Germinal center (tissue), 1 donor: ENCODE data around the gene PLCXD3.
"Not testable (repeated sequence)": the region's sequence is repeated elsewhere in the genome, so short reads cannot be mapped to it uniquely, and the experiment has no call there.

ENCODE experiments used
- DNase-seq: peaks from one replicate; pipeline ENCODE4 v3.0.0; 2012; ENCODE audit warnings: mixed read lengths, low spot score

PLCXD3 gene

GRCh38 chr5:41510176-41510831, at the start of gene PLCXD3:
Gene PLCXD3 (minus strand): TSS chr5:41510601. CDS start chr5:41510526, 75 bp downstream.
- DNase-seq: peak; percentile 4

- DNase-seq: peak; percentile 37
These were observed 48.8 kb upstream of the PLCXD3 start for GRCh38 chr5:41559184-41559583.

- no peak for DNase-seq
These were observed 47.9 kb upstream of the PLCXD3 start for GRCh38 chr5:41558295-41558694.

- no peak for DNase-seq
These were observed 37.6 kb upstream of the PLCXD3 start for GRCh38 chr5:41547991-41548390.

- DNase-seq: no peak
These were observed 31.8 kb upstream of the PLCXD3 start for GRCh38 chr5:41542183-41542582.

GRCh38 chr5:41539454-41539853, 29.1 kb upstream of the PLCXD3 start:
- no peak for DNase-seq

GRCh38 chr5:41537581-41537980, 27.2 kb upstream of the PLCXD3 start:
- DNase-seq: no peak

GRCh38 chr5:41532485-41532884, 22.1 kb upstream of the PLCXD3 start:
- DNase-seq: no peak

GRCh38 chr5:41527201-41527779, 16.9 kb upstream of the PLCXD3 start:
- no peak for DNase-seq

GRCh38 chr5:41526699-41527098, 16.3 kb upstream of the PLCXD3 start:
- no peak for DNase-seq

GRCh38 chr5:41524174-41524573, 13.8 kb upstream of the PLCXD3 start:
- no peak for DNase-seq

- no peak for DNase-seq
These were observed 11.9 kb upstream of the PLCXD3 start for GRCh38 chr5:41522193-41522786.

- no peak for DNase-seq
These were observed 9.4 kb upstream of the PLCXD3 start for GRCh38 chr5:41519801-41520200.

GRCh38 chr5:41517909-41518308, 7.5 kb upstream of the PLCXD3 start:
- no peak for DNase-seq

GRCh38 chr5:41511241-41511640, 840 bp upstream of the PLCXD3 start:
- no peak for DNase-seq

GRCh38 chr5:41509399-41510175, 814 bp downstream of the PLCXD3 start:
- DNase-seq: no peak

- no peak for DNase-seq
These were observed 1.6 kb downstream of the PLCXD3 start for GRCh38 chr5:41508696-41509398.

- no peak for DNase-seq
These were observed 2.2 kb downstream of the PLCXD3 start for GRCh38 chr5:41508186-41508585.

- no peak for DNase-seq
These were observed 2.9 kb downstream of the PLCXD3 start for GRCh38 chr5:41507501-41507900.

- no peak for DNase-seq
These were observed 6.5 kb downstream of the PLCXD3 start for GRCh38 chr5:41503860-41504259.

- DNase-seq: no peak
These were observed 7.1 kb downstream of the PLCXD3 start for GRCh38 chr5:41503310-41503709.

GRCh38 chr5:41493490-41494126, 16.8 kb downstream of the PLCXD3 start:
- DNase-seq: not testable (repeated sequence)
